OCI-LY1 (cell line): ENCODE results near the gene RPL18.

ENCODE experiments used
- H2AFZ ChIP-seq: fragments of 200-600 bp; sonication (generic), shearing (Covaris generic); 2 replicates; pipeline ENCODE4 v1.6.0; 2014; ENCODE audit warnings: antibody characterized with exemption, mild to moderate bottlenecking, low read length
- H3F3A ChIP-seq: fragments of 200-600 bp; sonication (generic), shearing (Covaris generic); 2 replicates; pipeline ENCODE4 v1.6.0; 2014; ENCODE audit warnings: mild to moderate bottlenecking, antibody characterized with exemption, low read length, moderate library complexity; ENCODE audit not compliant: insufficient read depth
- H3K27ac ChIP-seq: fragments of 200-600 bp; sonication (generic); 2 replicates; pipeline ENCODE4 v1.5.1; 2014; ENCODE audit warnings: low read length, mixed run types, mild to moderate bottlenecking, low read depth; ENCODE audit not compliant: poor library complexity, severe bottlenecking
- H3K27me3 ChIP-seq: fragments of 200-600 bp; sonication (generic); 2 replicates; pipeline ENCODE4 v1.6.0; 2014; ENCODE audit warnings: antibody characterized with exemption, mild to moderate bottlenecking, low read length, moderate library complexity; ENCODE audit not compliant: insufficient read depth
- H3K36me3 ChIP-seq: fragments of 200-600 bp; sonication (generic); 2 replicates; pipeline ENCODE4 v1.6.1; 2014; ENCODE audit warnings: mild to moderate bottlenecking, antibody characterized with exemption, low read length, moderate library complexity, mixed read lengths; ENCODE audit not compliant: insufficient read depth
- H3K4me1 ChIP-seq: fragments of 200-600 bp; sonication (generic); 2 replicates; pipeline ENCODE4 v1.5.1; 2014; ENCODE audit warnings: mild to moderate bottlenecking, low read length, moderate library complexity; ENCODE audit not compliant: insufficient read depth, severe bottlenecking
- H3K4me2 ChIP-seq: fragments of 200-600 bp; sonication (generic), shearing (Covaris generic); 2 replicates; pipeline ENCODE4 v1.6.1; 2014; ENCODE audit warnings: low read length
- H3K4me3 ChIP-seq: fragments of 200-600 bp; sonication (generic); 2 replicates; pipeline ENCODE4 v1.5.1; 2014; ENCODE audit warnings: low read length, low read depth, mild to moderate bottlenecking, mixed read lengths; ENCODE audit not compliant: poor library complexity, severe bottlenecking
- H3K79me2 ChIP-seq: fragments of 200-600 bp; shearing (Covaris generic); 2 replicates; pipeline ENCODE4 v1.6.1; 2016; ENCODE audit warnings: mixed run types, low read length, mixed read lengths; ENCODE audit not compliant: insufficient read depth
- H3K9ac ChIP-seq: fragments of 200-600 bp; sonication (generic), shearing (Covaris generic); 2 replicates; pipeline ENCODE4 v1.6.1; 2014; ENCODE audit warnings: mild to moderate bottlenecking, low read length, mixed read lengths
- H3K9me2 ChIP-seq: fragments of 200-600 bp; sonication (generic), shearing (Covaris generic); 2 replicates; pipeline ENCODE4 v1.6.1; 2014; ENCODE audit warnings: low read depth, mild to moderate bottlenecking, low read length, mixed read lengths
- H3K9me3 ChIP-seq: fragments of 200-600 bp; shearing (Covaris generic); 2 replicates; pipeline ENCODE4 v1.6.1; 2014; ENCODE audit warnings: low read length, mixed read lengths
- H4K20me1 ChIP-seq: fragments of 200-600 bp; sonication (generic), shearing (Covaris generic); 2 replicates; pipeline ENCODE4 v1.6.0; 2016; ENCODE audit warnings: mild to moderate bottlenecking, low read length; ENCODE audit not compliant: insufficient read depth
- CTCF ChIP-seq: fragments of 200-600 bp; sonication (generic), shearing (Covaris generic); IDR thresholded peaks from 2 replicates; pipeline ENCODE4 v1.5.1; 2017; ENCODE audit warnings: mild to moderate bottlenecking, antibody characterized with exemption, low read length, moderate library complexity, mixed read lengths
- EZH2 ChIP-seq: fragments of 200-600 bp; sonication (generic), shearing (Covaris generic); IDR thresholded peaks from 2 replicates; pipeline ENCODE4 v1.8.0; 2017; ENCODE audit warnings: borderline replicate concordance, mixed run types, mild to moderate bottlenecking, antibody characterized with exemption, low read length, moderate library complexity, mixed read lengths

Gene RPL18

DNA sequence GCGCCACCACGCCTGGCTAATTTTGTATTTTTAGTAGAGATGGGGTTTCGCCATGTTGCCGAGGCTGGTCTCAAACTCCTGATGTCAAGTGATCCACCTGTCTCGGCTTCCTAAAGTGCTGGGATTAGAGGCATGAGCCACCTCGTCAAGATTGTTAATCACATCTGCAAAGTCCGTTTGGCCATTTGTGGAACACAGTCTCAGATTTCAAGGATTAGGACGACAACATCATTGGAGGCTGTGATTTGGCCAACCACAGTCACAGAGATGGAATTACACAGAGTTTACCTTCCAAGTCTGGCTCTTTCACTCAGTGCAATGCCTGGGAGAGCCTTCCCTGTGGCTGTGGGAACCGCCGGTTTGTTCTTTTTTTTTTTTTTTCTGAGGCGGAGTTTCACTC is 49.2 kb downstream of the RPL18 start:
- Histone ChIP-seq H3K27me3 (no peaks in the 10 kb centered on the region; the same call in 1 of the 2 replicates), H4K20me1 (no peaks in the 10 kb centered on the region), H2AFZ (no peak overlapping the region), H3K27ac (no peak overlapping the region), H3F3A (no peaks in the 10 kb centered on the region), H3K4me2 (no peak overlapping the region), H3K9ac (no peak overlapping the region), H3K4me3 (no peak overlapping the region), H3K9me2 (no peaks in the 10 kb centered on the region), H3K9me3 (no peaks in the 10 kb centered on the region), H3K4me1 (no peaks in the 10 kb centered on the region), H3K79me2 (no peaks in the 10 kb centered on the region), H3K36me3 (no peaks in the 10 kb centered on the region)
- TF ChIP-seq EZH2 (no peak), CTCF (no peak)

GRCh38 chr19:48568345-48568886 is 50.6 kb downstream of the RPL18 start:
- Histone ChIP-seq H3K79me2 (no peaks in the 10 kb centered on the region), H3F3A (no peaks in the 10 kb centered on the region), H3K27ac (no peak overlapping the region), H3K9me2 (no peaks in the 10 kb centered on the region), H3K36me3 (no peaks in the 10 kb centered on the region), H2AFZ (no peak overlapping the region), H3K27me3 (no peaks in the 10 kb centered on the region; the same call in 1 of the 2 replicates), H3K9ac (no peak overlapping the region), H4K20me1 (no peaks in the 10 kb centered on the region), H3K4me3 (no peak overlapping the region), H3K4me2 (no peak overlapping the region), H3K4me1 (no peaks in the 10 kb centered on the region), H3K9me3 (no peaks in the 10 kb centered on the region)
- TF ChIP-seq EZH2 (no peak), CTCF (no peak)
